HG03039 (cell line): Measurements from ENCODE around the gene LIX1.
"Not testable (repeated sequence)": the region's sequence is repeated elsewhere in the genome, so short reads cannot be mapped to it uniquely, and the experiment has no call there.

Source experiments
- ATAC-seq: cut with Tn5 transposase; IDR thresholded peaks from one replicate; pipeline ENCODE4 v1.9.1; 2021; ENCODE audit warnings: mild to moderate bottlenecking, moderate library complexity; ENCODE audit not compliant: unreplicated experiment

Gene LIX1

GRCh38 chr5:97142521-97143254, at the start of gene LIX1:
Gene LIX1, minus strand, starts transcription at chr5:97142611. Its CDS starts 35 bp downstream, at chr5:97142576.
- peak; percentile 64 for ATAC-seq

- no peak for ATAC-seq
Measured at GRCh38 chr5:97191893-97192292, 49.5 kb upstream of the LIX1 start.

- not testable (repeated sequence) for ATAC-seq
Measured at GRCh38 chr5:97189523-97189922, 47.1 kb upstream of the LIX1 start.

GRCh38 chr5:97183930-97184213, 41.5 kb upstream of the LIX1 start:
- no peak for ATAC-seq

- ATAC-seq: peak; percentile 89
Measured at GRCh38 chr5:97183100-97183929, 40.9 kb upstream of the LIX1 start, which contains the start of gene RIOK2. Gene RIOK2, minus strand, starts transcription at chr5:97183247. Its CDS starts 56 bp downstream, at chr5:97183191.

- ATAC-seq: no peak
Measured at GRCh38 chr5:97182571-97183099, 40.2 kb upstream of the LIX1 start.

- ATAC-seq: no peak
Measured at GRCh38 chr5:97181856-97182545, 39.6 kb upstream of the LIX1 start.

GRCh38 chr5:97179457-97179856, 37.0 kb upstream of the LIX1 start:
- not testable (repeated sequence) for ATAC-seq

GRCh38 chr5:97172227-97172626, 29.8 kb upstream of the LIX1 start:
- no peak for ATAC-seq

GRCh38 chr5:97171703-97172102, 29.3 kb upstream of the LIX1 start:
- ATAC-seq: no peak

GRCh38 chr5:97167435-97167834, 25.0 kb upstream of the LIX1 start:
- no peak for ATAC-seq

GRCh38 chr5:97165726-97166125, 23.3 kb upstream of the LIX1 start:
- no peak for ATAC-seq

GRCh38 chr5:97164846-97165245, 22.4 kb upstream of the LIX1 start:
- no peak for ATAC-seq

GRCh38 chr5:97163790-97164285, 21.4 kb upstream of the LIX1 start:
- no peak for ATAC-seq

GRCh38 chr5:97163360-97163764, 21.0 kb upstream of the LIX1 start:
- no peak for ATAC-seq

GRCh38 chr5:97162045-97162444, 19.6 kb upstream of the LIX1 start:
- no peak for ATAC-seq

- ATAC-seq: no peak
Measured at GRCh38 chr5:97157689-97158088, 15.3 kb upstream of the LIX1 start.

- ATAC-seq: no peak
Measured at GRCh38 chr5:97151370-97151769, 9.0 kb upstream of the LIX1 start.

- no peak for ATAC-seq
Measured at GRCh38 chr5:97150401-97150800, 8.0 kb upstream of the LIX1 start.

GRCh38 chr5:97149709-97150108, 7.3 kb upstream of the LIX1 start:
- ATAC-seq: no peak

- ATAC-seq: no peak
Measured at GRCh38 chr5:97148288-97148687, 5.9 kb upstream of the LIX1 start.
